Upper lobe of left lung (tissue), 4 donors: ENCODE data around the gene DTNB.

Experiments used
- CTCF ChIP-seq, 6 experiments: fragments of 450-650 bp in 4 of 6; fragments of 200-600 bp in 2 of 6; sonication (generic) in 2 of 6; IDR thresholded peaks; one replicate each; pipeline ENCODE4 v1.5.1; 2016 to 2019; ENCODE audit warnings: antibody characterized with exemption in 6 of 6
- POLR2A ChIP-seq, 4 donors: fragments of 450-650 bp; IDR thresholded peaks; one replicate each; pipeline ENCODE4 v1.5.1; 2016 to 2017; ENCODE audit warnings: antibody characterized with exemption in 4 of 4, mild to moderate bottlenecking in 2 of 4
- POLR2AphosphoS5 ChIP-seq, 2 donors: sonication (generic); formaldehyde crosslinking; IDR thresholded peaks; one replicate each; pipeline ENCODE4 v1.5.1; 2017; ENCODE audit warnings: antibody characterized with exemption in 2 of 2

- TF ChIP-seq CTCF (IDR thresholded peaks at IDR 0.05) (no peak), POLR2A (IDR thresholded peaks at IDR 0.05) (no peak), POLR2AphosphoS5 (IDR thresholded peaks at IDR 0.05) (no peak)
Observed at GRCh38 chr2:25334482-25334881, 338.9 kb downstream of the DTNB start.
